Endodermal cell (in vitro differentiated cells): ENCODE data around the gene KIF1A. TPM values are rescaled to one million over a fixed set of nuclear protein-coding genes. Genes with fewer than 3 reads are reported as not detected.

ENCODE experiments used
- DNase-seq: peaks from one replicate; pipeline ENCODE4 v3.0.0-alpha.2; 2017
- H3K27ac ChIP-seq: 2 replicates; pipeline ENCODE4 v1.5.1; 2013; ENCODE audit warnings: mild to moderate bottlenecking, low read depth, low read length, moderate library complexity
- H3K27me3 ChIP-seq: 2 replicates; pipeline ENCODE4 v1.6.1; 2013; ENCODE audit warnings: mild to moderate bottlenecking, low read length, moderate library complexity; ENCODE audit not compliant: insufficient read depth, control insufficient read depth, poor library complexity, severe bottlenecking
- H3K36me3 ChIP-seq: 2 replicates; pipeline ENCODE4 v1.7.0; 2013; ENCODE audit warnings: mild to moderate bottlenecking, low read length, moderate library complexity; ENCODE audit not compliant: control insufficient read depth, insufficient read depth
- H3K4me1 ChIP-seq: one replicate; pipeline ENCODE4 v1.7.0; 2013; ENCODE audit warnings: low read length; ENCODE audit not compliant: control insufficient read depth, insufficient read depth
- H3K4me3 ChIP-seq: 2 replicates; pipeline ENCODE4 v1.5.1; 2013; ENCODE audit warnings: mild to moderate bottlenecking, low read length, moderate library complexity
- H3K9ac ChIP-seq: 2 replicates; pipeline ENCODE4 v1.6.1; 2013; ENCODE audit warnings: mild to moderate bottlenecking, low read length, moderate library complexity; ENCODE audit not compliant: poor library complexity, severe bottlenecking; ENCODE audit errors: extremely low read depth
- H3K9me3 ChIP-seq: 2 replicates; pipeline ENCODE4 v1.6.1; 2013; ENCODE audit warnings: mild to moderate bottlenecking, low read length, moderate library complexity; ENCODE audit not compliant: control insufficient read depth
- H3K27ac Mint-ChIP-seq: 2 replicates; pipeline ENCODE4 v1.8.0; 2020; ENCODE audit warnings: mixed read lengths
- H3K27me3 Mint-ChIP-seq: 2 replicates; pipeline ENCODE4 v1.8.0; 2021; ENCODE audit warnings: mild to moderate bottlenecking, mixed read lengths; ENCODE audit not compliant: insufficient read depth
- H3K36me3 Mint-ChIP-seq: 2 replicates; pipeline ENCODE4 v1.8.0; 2020; ENCODE audit warnings: low read depth, mixed read lengths
- H3K4me1 Mint-ChIP-seq: 2 replicates; pipeline ENCODE4 v1.8.0; 2020; ENCODE audit warnings: mixed read lengths
- H3K4me3 Mint-ChIP-seq: 2 replicates; pipeline ENCODE4 v1.8.0; 2020; ENCODE audit warnings: mild to moderate bottlenecking, moderate library complexity, mixed read lengths
- H3K9me3 Mint-ChIP-seq: 2 replicates; pipeline ENCODE4 v1.8.0; 2020; ENCODE audit warnings: mild to moderate bottlenecking, mixed read lengths
- CTCF ChIP-seq: fragments of 200-600 bp; sonication (generic); conservative IDR thresholded peaks from 2 replicates; pipeline ENCODE4 v1.5.0; 2021; ENCODE audit warnings: antibody characterized with exemption, mild to moderate bottlenecking
- WGBS, 2 experiments: methylation state at CpG; one replicate each; pipeline versions ENCODE4 v1.1.5 to v1.1.7; 2013; ENCODE audit warnings: missing lambda C conversion rate in 2 of 2, mixed read lengths in 1 of 2; ENCODE audit not compliant: insufficient coverage in 1 of 2, insufficient read length in 1 of 2; 5-methylcytosine and 5-hydroxymethylcytosine counted together
- total RNA-seq, 2 donors: library from RNA; stranded (reverse); fragmentation: NEBNext Ultra II Directional in 1 of 2; extraction: Animal tissue kit (Norgen Biotek cat#: 25700) in 1 of 2; gene quantifications; 2 replicates in 1 of 2; 3 replicates in 1 of 2; pipeline ENCODE4 v1.2.1, GENCODE V29; 2021

Gene KIF1A
- total RNA-seq, 2 donors from 2014 or later: 58.8 to 83.1 TPM

- Mint-ChIP-seq H3K27me3 (no peaks in the 10 kb centered on the region), H3K9me3 (no peaks in the 10 kb centered on the region), H3K27ac (no peak overlapping the region), H3K36me3 (peaks cover 4% of the 10 kb centered on the region), H3K4me3 (no peak overlapping the region), H3K4me1 (no peaks in the 10 kb centered on the region)
- peaks cover 13% of the 10 kb centered on the region for H3K36me3 ChIP-seq
- H3K9me3 ChIP-seq: peaks cover 5% of the 10 kb centered on the region
- no peaks in the 10 kb centered on the region for H3K4me1 ChIP-seq
- no peak overlapping the region for H3K9ac ChIP-seq
- H3K4me3 ChIP-seq: no peak overlapping the region
- DNase-seq: no peak
- 94 to 95% methylated on average over 12 to 19 of the region's 19 CpGs for WGBS, 2 experiments
- no peak for TF ChIP-seq CTCF
- no peak overlapping the region for H3K27ac ChIP-seq
- no peaks in the 10 kb centered on the region for H3K27me3 ChIP-seq
These were observed 23.2 kb downstream of the KIF1A start for GRCh38 chr2:240796543-240797499.

GRCh38 chr2:240795916-240796510, 24.0 kb downstream of the KIF1A start:
- no peak for TF ChIP-seq CTCF
- Histone ChIP-seq H3K9ac (no peak overlapping the region), H3K36me3 (peaks cover 7% of the 10 kb centered on the region), H3K27ac (no peak overlapping the region), H3K27me3 (no peaks in the 10 kb centered on the region), H3K9me3 (no peaks in the 10 kb centered on the region), H3K4me3 (no peak overlapping the region), H3K4me1 (no peaks in the 10 kb centered on the region)
- no peaks in the 10 kb centered on the region for H3K4me1 Mint-ChIP-seq
- H3K4me3 Mint-ChIP-seq: no peak overlapping the region
- peaks cover 2% of the 10 kb centered on the region for H3K36me3 Mint-ChIP-seq
- H3K9me3 Mint-ChIP-seq: no peaks in the 10 kb centered on the region
- H3K27me3 Mint-ChIP-seq: no peaks in the 10 kb centered on the region
- H3K27ac Mint-ChIP-seq: no peak overlapping the region
- DNase-seq: no peak
- 94 to 95% methylated on average over 17 to 21 of the region's 21 CpGs for WGBS, 2 experiments

GRCh38 chr2:240795454-240795853, 24.6 kb downstream of the KIF1A start:
- no peaks in the 10 kb centered on the region for H3K9me3 ChIP-seq
- Mint-ChIP-seq H3K4me1 (no peaks in the 10 kb centered on the region), H3K27ac (no peak overlapping the region), H3K4me3 (no peak overlapping the region), H3K9me3 (no peaks in the 10 kb centered on the region), H3K36me3 (peaks cover 2% of the 10 kb centered on the region), H3K27me3 (no peaks in the 10 kb centered on the region)
- no peaks in the 10 kb centered on the region for H3K27me3 ChIP-seq
- DNase-seq: no peak
- no peaks in the 10 kb centered on the region for H3K4me1 ChIP-seq
- peaks cover 7% of the 10 kb centered on the region for H3K36me3 ChIP-seq
- TF ChIP-seq CTCF: no peak
- 92 to 95% methylated on average over 11 of the region's 11 CpGs for WGBS, 2 experiments
- no peak overlapping the region for H3K27ac ChIP-seq
- H3K9ac ChIP-seq: no peak overlapping the region
- no peak overlapping the region for H3K4me3 ChIP-seq
